GM12878 (cell line): ENCODE results near the gene PTPRN2. TPM values are rescaled to one million over a fixed set of nuclear protein-coding genes. Genes with fewer than 3 reads are reported as not detected.

Experiments used
- BCL3 ChIP-seq: IDR thresholded peaks from 2 replicates; pipeline ENCODE4 v1.6.1; 2011; ENCODE audit warnings: borderline replicate concordance, low read depth, mild to moderate bottlenecking, moderate library complexity, low read length; ENCODE audit not compliant: insufficient read depth, poor library complexity, severe bottlenecking
- CBX3 ChIP-seq: fragments of 200-600 bp; sonication (generic); IDR thresholded peaks from 2 replicates; pipeline ENCODE4 v1.6.1; 2016; ENCODE audit warnings: low read depth, borderline replicate concordance
- NR2F1 ChIP-seq: fragments of 450-650 bp; conservative IDR thresholded peaks from 2 replicates; pipeline ENCODE4 v1.6.1; 2017; ENCODE audit warnings: mild to moderate bottlenecking
- RAD51 ChIP-seq: fragments of 450-650 bp; IDR thresholded peaks from 2 replicates; pipeline ENCODE4 v1.6.1; 2016; ENCODE audit warnings: moderate library complexity, mild to moderate bottlenecking, inconsistent platforms
- RBBP5 ChIP-seq: fragments of 200-600 bp; sonication (generic); conservative IDR thresholded peaks from 2 replicates; pipeline ENCODE4 v1.6.1; 2016
- RELB ChIP-seq: fragments of 450-650 bp; IDR thresholded peaks from 2 replicates; pipeline ENCODE4 v1.6.1; 2017; ENCODE audit warnings: low read depth, mild to moderate bottlenecking, moderate library complexity
- TARDBP ChIP-seq: IDR thresholded peaks from 2 replicates; pipeline ENCODE4 v1.6.1; 2016; ENCODE audit warnings: borderline replicate concordance
- TCF3 ChIP-seq: IDR thresholded peaks from 2 replicates; pipeline ENCODE4 v1.6.1; 2012; ENCODE audit warnings: low read depth, mild to moderate bottlenecking, low read length, borderline replicate concordance; ENCODE audit not compliant: insufficient read depth
- ZNF274 ChIP-seq: IDR thresholded peaks from one replicate; pipeline ENCODE4 v1.8.0; 2011; ENCODE audit not compliant: insufficient read length, insufficient read depth
- ZNF384 ChIP-seq: IDR thresholded peaks from 2 replicates; pipeline ENCODE4 v1.6.1; 2012; ENCODE audit warnings: low read depth, mild to moderate bottlenecking, low read length, improper control_type of control experiment, borderline replicate concordance
- polyA plus RNA-seq, 11 experiments: library from polyadenylated mRNA; depleted of rRNA in 4 of 11; unstranded in 6 of 11; stranded (reverse) in 5 of 11; fragments of >200 nt; fragmentation: Nextera tagmentation in 4 of 11; fragmentation: Illumina TruSeq in 1 of 11; extraction: Ambion mirVana in 4 of 11; extraction: Trizol in 1 of 11; gene quantifications; 1 replicate in 1 of 11; 2 replicates in 10 of 11; pipeline versions ENCODE4 v1.2.1 to v1.2.3, GENCODE V29; 2011 to 2016; ENCODE audit warnings: inconsistent platforms in 2 of 11, missing spikeins in 2 of 11, low read depth in 1 of 11
- total RNA-seq, 4 experiments: library from RNA; depleted of rRNA in 3 of 4; stranded (reverse); fragments of >200 nt in 3 of 4; fragmentation: Illumina TruSeq in 1 of 4; extraction: Trizol in 1 of 4; gene quantifications; 2 replicates each; pipeline versions ENCODE4 v1.2.1 to v1.2.3, GENCODE V29; 2013 to 2021
- TF ChIP-seq, protein P1 (sequence below): IDR thresholded peaks from 2 replicates; pipeline ENCODE4 v1.6.1; 2012; ENCODE audit warnings: mild to moderate bottlenecking, low read depth, low read length

Gene PTPRN2
- total and polyA plus RNA-seq, 10 of the 15 experiments (the other 5 are each of a cell fraction or from before 2014, with no cell fraction given) = 5.4 TPM; not detected in 9

GRCh38 chr7:157620616-157621015 lies 967.0 kb downstream of the PTPRN2 start (continued):
- TF ChIP-seq BCL3 = no peak
- no peak for TF ChIP-seq CBX3
- TF ChIP-seq, protein P1, sequence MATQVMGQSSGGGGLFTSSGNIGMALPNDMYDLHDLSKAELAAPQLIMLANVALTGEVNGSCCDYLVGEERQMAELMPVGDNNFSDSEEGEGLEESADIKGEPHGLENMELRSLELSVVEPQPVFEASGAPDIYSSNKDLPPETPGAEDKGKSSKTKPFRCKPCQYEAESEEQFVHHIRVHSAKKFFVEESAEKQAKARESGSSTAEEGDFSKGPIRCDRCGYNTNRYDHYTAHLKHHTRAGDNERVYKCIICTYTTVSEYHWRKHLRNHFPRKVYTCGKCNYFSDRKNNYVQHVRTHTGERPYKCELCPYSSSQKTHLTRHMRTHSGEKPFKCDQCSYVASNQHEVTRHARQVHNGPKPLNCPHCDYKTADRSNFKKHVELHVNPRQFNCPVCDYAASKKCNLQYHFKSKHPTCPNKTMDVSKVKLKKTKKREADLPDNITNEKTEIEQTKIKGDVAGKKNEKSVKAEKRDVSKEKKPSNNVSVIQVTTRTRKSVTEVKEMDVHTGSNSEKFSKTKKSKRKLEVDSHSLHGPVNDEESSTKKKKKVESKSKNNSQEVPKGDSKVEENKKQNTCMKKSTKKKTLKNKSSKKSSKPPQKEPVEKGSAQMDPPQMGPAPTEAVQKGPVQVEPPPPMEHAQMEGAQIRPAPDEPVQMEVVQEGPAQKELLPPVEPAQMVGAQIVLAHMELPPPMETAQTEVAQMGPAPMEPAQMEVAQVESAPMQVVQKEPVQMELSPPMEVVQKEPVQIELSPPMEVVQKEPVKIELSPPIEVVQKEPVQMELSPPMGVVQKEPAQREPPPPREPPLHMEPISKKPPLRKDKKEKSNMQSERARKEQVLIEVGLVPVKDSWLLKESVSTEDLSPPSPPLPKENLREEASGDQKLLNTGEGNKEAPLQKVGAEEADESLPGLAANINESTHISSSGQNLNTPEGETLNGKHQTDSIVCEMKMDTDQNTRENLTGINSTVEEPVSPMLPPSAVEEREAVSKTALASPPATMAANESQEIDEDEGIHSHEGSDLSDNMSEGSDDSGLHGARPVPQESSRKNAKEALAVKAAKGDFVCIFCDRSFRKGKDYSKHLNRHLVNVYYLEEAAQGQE = no peak
- TF ChIP-seq ZNF384 = no peak
- TF ChIP-seq ZNF274 = no peak
- no peak for TF ChIP-seq RAD51
- TF ChIP-seq NR2F1 = no peak
- no peak for TF ChIP-seq TCF3
- no peak for TF ChIP-seq RELB
- no peak for TF ChIP-seq TARDBP
- TF ChIP-seq RBBP5 = no peak
